ENCODE results near the gene SGPL1. TPM values are rescaled to one million over a fixed set of nuclear protein-coding genes. Genes with fewer than 3 reads are reported as not detected.
"Not testable (repeated sequence)": the region's sequence is repeated elsewhere in the genome, so short reads cannot be mapped to it uniquely, and the experiment has no call there.

SGPL1 gene
- total and polyA plus RNA-seq, 2 experiments from 2014 or later: 12.0 to 42.7 TPM

DNA sequence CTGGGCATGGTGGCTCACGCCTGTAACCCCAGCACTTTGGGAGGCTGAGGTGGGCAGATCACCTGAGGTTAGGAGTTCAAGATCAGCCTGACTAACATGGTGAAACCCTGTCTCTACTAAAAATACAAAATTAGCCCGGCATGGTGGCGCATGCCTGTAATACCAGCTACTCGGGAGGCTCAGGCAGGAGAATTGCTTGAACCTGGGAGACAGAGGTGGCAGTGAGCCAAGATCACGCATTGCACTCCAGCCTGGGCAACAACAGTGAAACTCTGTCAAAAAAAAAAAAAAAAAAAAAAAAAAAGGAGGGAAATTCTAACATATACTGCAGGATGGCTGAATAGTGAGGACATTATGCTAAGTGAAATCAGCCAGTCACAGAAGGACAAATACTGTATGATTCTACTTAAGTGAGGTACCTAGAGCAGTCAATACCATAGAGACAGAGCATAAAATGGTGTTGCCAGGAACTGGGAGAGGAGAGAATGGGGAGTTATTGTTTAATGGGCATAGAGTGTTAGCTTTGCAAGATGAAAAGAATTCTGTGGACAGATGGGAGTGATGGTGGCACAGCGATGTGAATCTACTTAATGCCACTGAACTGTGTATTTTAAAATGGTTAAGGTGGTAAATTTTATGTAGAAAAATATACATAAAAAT lies 47.6 kb upstream of the SGPL1 start:
- not testable (repeated sequence) for H3K4me1 Mint-ChIP-seq; H3K36me3 ChIP-seq (ENCODE audit: insufficient read depth); H3K27me3 ChIP-seq (ENCODE audit: insufficient read depth); H3K27ac ChIP-seq (ENCODE audit: low read depth); H3K27ac Mint-ChIP-seq; H4K20me1 ChIP-seq (replicated peaks; ENCODE audit: insufficient read depth); H3K4me1 ChIP-seq (ENCODE audit: insufficient read depth); H3K27me3 Mint-ChIP-seq (ENCODE audit: insufficient read depth, low read depth, poor library complexity); H3K79me2 ChIP-seq (replicated peaks; ENCODE audit: insufficient read depth); H3F3A ChIP-seq (replicated peaks; ENCODE audit: low read depth); H3K4me3 ChIP-seq; ATAC-seq; DNase-seq (ENCODE audit: low spot score); H3K9me2 ChIP-seq (ENCODE audit: insufficient read depth); H3K4me3 Mint-ChIP-seq; H2AFZ ChIP-seq; H3K4me2 ChIP-seq
- Mint-ChIP-seq H3K9me3 (peaks cover 28% of the 10 kb centered on the region), H3K36me3 (ENCODE audit: low read depth) (peaks cover 19% of the 10 kb centered on the region)

GRCh38 chr10:70769121-70769520 lies 46.6 kb upstream of the SGPL1 start:
- no peaks in the 10 kb centered on the region for H3K36me3 ChIP-seq (ENCODE audit: insufficient read depth)
- peaks cover 6% of the 10 kb centered on the region for H3K27me3 Mint-ChIP-seq (ENCODE audit: insufficient read depth, low read depth, poor library complexity)
- H3K4me1 Mint-ChIP-seq: peaks cover 2% of the 10 kb centered on the region; the same call in 1 of the 3 replicates
- no peak overlapping the region for H3K27ac ChIP-seq (ENCODE audit: low read depth)
- H3K4me3 ChIP-seq: no peak overlapping the region
- H3K79me2 ChIP-seq (replicated peaks; ENCODE audit: insufficient read depth): no peaks in the 10 kb centered on the region
- H3K4me3 Mint-ChIP-seq: no peak overlapping the region
- ATAC-seq (no peak), DNase-seq (ENCODE audit: low spot score) (no peak)
- H3F3A ChIP-seq (replicated peaks; ENCODE audit: low read depth): no peaks in the 10 kb centered on the region
- H3K4me2 ChIP-seq: no peak overlapping the region
- TF ChIP-seq, protein P1, sequence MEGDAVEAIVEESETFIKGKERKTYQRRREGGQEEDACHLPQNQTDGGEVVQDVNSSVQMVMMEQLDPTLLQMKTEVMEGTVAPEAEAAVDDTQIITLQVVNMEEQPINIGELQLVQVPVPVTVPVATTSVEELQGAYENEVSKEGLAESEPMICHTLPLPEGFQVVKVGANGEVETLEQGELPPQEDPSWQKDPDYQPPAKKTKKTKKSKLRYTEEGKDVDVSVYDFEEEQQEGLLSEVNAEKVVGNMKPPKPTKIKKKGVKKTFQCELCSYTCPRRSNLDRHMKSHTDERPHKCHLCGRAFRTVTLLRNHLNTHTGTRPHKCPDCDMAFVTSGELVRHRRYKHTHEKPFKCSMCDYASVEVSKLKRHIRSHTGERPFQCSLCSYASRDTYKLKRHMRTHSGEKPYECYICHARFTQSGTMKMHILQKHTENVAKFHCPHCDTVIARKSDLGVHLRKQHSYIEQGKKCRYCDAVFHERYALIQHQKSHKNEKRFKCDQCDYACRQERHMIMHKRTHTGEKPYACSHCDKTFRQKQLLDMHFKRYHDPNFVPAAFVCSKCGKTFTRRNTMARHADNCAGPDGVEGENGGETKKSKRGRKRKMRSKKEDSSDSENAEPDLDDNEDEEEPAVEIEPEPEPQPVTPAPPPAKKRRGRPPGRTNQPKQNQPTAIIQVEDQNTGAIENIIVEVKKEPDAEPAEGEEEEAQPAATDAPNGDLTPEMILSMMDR (conservative IDR thresholded peaks at IDR 0.05; ENCODE audit: low read depth in 2 of 2): no peak
- 0 out of 2 replicates have a peak, but pooled peaks cover 2% of the 10 kb centered on the region for H3K9me2 ChIP-seq (ENCODE audit: insufficient read depth)
- no peaks in the 10 kb centered on the region for H3K4me1 ChIP-seq (ENCODE audit: insufficient read depth)
- no peaks in the 10 kb centered on the region for H3K27me3 ChIP-seq (ENCODE audit: insufficient read depth)
- no peak overlapping the region for H2AFZ ChIP-seq
- H3K9me3 Mint-ChIP-seq: peaks cover 28% of the 10 kb centered on the region
- no peak overlapping the region for H3K27ac Mint-ChIP-seq
- no peaks in the 10 kb centered on the region for H4K20me1 ChIP-seq (replicated peaks; ENCODE audit: insufficient read depth)
- peaks cover 19% of the 10 kb centered on the region for H3K36me3 Mint-ChIP-seq (ENCODE audit: low read depth)

GRCh38 chr10:70770001-70770400 lies 45.7 kb upstream of the SGPL1 start:
- Mint-ChIP-seq H3K4me1 (peaks cover 2% of the 10 kb centered on the region; the same call in 1 of the 3 replicates), H3K4me3 (no peak overlapping the region), H3K36me3 (ENCODE audit: low read depth) (peaks cover 18% of the 10 kb centered on the region), H3K9me3 (peaks cover 21% of the 10 kb centered on the region), H3K27ac (no peak overlapping the region), H3K27me3 (ENCODE audit: insufficient read depth, low read depth, poor library complexity) (peaks cover 9% of the 10 kb centered on the region)
- H4K20me1 ChIP-seq (replicated peaks; ENCODE audit: insufficient read depth): no peaks in the 10 kb centered on the region
- no peak overlapping the region for H3K4me2 ChIP-seq
- no peak overlapping the region for H2AFZ ChIP-seq
- no peaks in the 10 kb centered on the region for H3K4me1 ChIP-seq (ENCODE audit: insufficient read depth)
- H3K79me2 ChIP-seq (replicated peaks; ENCODE audit: insufficient read depth): no peaks in the 10 kb centered on the region
- no peaks in the 10 kb centered on the region for H3F3A ChIP-seq (replicated peaks; ENCODE audit: low read depth)
- DNase-seq (ENCODE audit: low spot score): no peak
- no peaks in the 10 kb centered on the region for H3K36me3 ChIP-seq (ENCODE audit: insufficient read depth)
- no peak overlapping the region for H3K27ac ChIP-seq (ENCODE audit: low read depth)
- H3K27me3 ChIP-seq (ENCODE audit: insufficient read depth): no peaks in the 10 kb centered on the region
- no peak for ATAC-seq
- no peak overlapping the region for H3K4me3 ChIP-seq
- H3K9me2 ChIP-seq (ENCODE audit: insufficient read depth): 0 out of 2 replicates have a peak, but pooled peaks cover 2% of the 10 kb centered on the region
- TF ChIP-seq NANOG (IDR thresholded peaks at IDR 0.05; ENCODE audit: borderline replicate concordance) (no peak), EZH2 (IDR thresholded peaks at IDR 0.05; ENCODE audit: low read depth, unreplicated experiment) (no peak), STAT1 (IDR thresholded peaks at IDR 0.05; ENCODE audit: unreplicated experiment) (no peak), ZNF331 (CRISPR knock-in tag; IDR thresholded peaks at IDR 0.05; ENCODE audit: low read depth) (no peak)
- TF ChIP-seq, protein P2, sequence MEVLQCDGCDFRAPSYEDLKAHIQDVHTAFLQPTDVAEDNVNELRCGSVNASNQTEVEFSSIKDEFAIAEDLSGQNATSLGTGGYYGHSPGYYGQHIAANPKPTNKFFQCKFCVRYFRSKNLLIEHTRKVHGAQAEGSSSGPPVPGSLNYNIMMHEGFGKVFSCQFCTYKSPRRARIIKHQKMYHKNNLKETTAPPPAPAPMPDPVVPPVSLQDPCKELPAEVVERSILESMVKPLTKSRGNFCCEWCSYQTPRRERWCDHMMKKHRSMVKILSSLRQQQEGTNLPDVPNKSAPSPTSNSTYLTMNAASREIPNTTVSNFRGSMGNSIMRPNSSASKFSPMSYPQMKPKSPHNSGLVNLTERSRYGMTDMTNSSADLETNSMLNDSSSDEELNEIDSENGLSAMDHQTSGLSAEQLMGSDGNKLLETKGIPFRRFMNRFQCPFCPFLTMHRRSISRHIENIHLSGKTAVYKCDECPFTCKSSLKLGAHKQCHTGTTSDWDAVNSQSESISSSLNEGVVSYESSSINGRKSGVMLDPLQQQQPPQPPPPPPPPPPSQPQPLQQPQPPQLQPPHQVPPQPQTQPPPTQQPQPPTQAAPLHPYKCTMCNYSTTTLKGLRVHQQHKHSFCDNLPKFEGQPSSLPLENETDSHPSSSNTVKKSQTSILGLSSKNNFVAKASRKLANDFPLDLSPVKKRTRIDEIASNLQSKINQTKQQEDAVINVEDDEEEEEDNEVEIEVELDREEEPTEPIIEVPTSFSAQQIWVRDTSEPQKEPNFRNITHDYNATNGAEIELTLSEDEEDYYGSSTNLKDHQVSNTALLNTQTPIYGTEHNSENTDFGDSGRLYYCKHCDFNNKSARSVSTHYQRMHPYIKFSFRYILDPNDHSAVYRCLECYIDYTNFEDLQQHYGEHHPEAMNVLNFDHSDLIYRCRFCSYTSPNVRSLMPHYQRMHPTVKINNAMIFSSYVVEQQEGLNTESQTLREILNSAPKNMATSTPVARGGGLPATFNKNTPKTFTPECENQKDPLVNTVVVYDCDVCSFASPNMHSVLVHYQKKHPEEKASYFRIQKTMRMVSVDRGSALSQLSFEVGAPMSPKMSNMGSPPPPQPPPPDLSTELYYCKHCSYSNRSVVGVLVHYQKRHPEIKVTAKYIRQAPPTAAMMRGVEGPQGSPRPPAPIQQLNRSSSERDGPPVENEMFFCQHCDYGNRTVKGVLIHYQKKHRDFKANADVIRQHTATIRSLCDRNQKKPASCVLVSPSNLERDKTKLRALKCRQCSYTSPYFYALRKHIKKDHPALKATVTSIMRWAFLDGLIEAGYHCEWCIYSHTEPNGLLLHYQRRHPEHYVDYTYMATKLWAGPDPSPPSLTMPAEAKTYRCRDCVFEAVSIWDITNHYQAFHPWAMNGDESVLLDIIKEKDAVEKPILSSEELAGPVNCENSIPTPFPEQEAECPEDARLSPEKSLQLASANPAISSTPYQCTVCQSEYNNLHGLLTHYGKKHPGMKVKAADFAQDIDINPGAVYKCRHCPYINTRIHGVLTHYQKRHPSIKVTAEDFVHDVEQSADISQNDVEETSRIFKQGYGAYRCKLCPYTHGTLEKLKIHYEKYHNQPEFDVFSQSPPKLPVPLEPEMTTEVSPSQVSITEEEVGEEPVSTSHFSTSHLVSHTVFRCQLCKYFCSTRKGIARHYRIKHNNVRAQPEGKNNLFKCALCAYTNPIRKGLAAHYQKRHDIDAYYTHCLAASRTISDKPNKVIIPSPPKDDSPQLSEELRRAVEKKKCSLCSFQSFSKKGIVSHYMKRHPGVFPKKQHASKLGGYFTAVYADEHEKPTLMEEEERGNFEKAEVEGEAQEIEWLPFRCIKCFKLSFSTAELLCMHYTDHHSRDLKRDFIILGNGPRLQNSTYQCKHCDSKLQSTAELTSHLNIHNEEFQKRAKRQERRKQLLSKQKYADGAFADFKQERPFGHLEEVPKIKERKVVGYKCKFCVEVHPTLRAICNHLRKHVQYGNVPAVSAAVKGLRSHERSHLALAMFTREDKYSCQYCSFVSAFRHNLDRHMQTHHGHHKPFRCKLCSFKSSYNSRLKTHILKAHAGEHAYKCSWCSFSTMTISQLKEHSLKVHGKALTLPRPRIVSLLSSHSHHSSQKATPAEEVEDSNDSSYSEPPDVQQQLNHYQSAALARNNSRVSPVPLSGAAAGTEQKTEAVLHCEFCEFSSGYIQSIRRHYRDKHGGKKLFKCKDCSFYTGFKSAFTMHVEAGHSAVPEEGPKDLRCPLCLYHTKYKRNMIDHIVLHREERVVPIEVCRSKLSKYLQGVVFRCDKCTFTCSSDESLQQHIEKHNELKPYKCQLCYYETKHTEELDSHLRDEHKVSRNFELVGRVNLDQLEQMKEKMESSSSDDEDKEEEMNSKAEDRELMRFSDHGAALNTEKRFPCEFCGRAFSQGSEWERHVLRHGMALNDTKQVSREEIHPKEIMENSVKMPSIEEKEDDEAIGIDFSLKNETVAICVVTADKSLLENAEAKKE (CRISPR knock-in tag; IDR thresholded peaks at IDR 0.05): no peak

All from GM23338 (cell line).